ENCODE data around the gene MYL9. TPM values are rescaled to one million over a fixed set of nuclear protein-coding genes. Genes with fewer than 3 reads are reported as not detected.

MYL9 gene
- polyA plus RNA-seq, 1 donor (not counting 4 experiments of a cell fraction or from before 2014, with no cell fraction given): 1.7 TPM

GRCh38 chr20:36543184-36544133, 2.1 kb downstream of the MYL9 start:
- H3K27ac ChIP-seq (ENCODE audit: control insufficient read depth, insufficient read depth, low read length): no peak overlapping the region
- no peaks in the 10 kb centered on the region for H3K9me3 ChIP-seq (ENCODE audit: control insufficient read depth, low read depth, low read length)
- H3K9ac ChIP-seq (ENCODE audit: control insufficient read depth, extremely low read depth, insufficient read depth, low read length): no peak overlapping the region
- H3K36me3 ChIP-seq (ENCODE audit: control insufficient read depth in 2 of 2, extremely low read depth in 1 of 2, insufficient read depth in 2 of 2, low read length in 2 of 2): no peaks in the 10 kb centered on the region
- no peaks in the 10 kb centered on the region for H4K20me1 ChIP-seq (ENCODE audit: control insufficient read depth, extremely low read depth, insufficient read depth, low read length)
- TF ChIP-seq, protein P1, sequence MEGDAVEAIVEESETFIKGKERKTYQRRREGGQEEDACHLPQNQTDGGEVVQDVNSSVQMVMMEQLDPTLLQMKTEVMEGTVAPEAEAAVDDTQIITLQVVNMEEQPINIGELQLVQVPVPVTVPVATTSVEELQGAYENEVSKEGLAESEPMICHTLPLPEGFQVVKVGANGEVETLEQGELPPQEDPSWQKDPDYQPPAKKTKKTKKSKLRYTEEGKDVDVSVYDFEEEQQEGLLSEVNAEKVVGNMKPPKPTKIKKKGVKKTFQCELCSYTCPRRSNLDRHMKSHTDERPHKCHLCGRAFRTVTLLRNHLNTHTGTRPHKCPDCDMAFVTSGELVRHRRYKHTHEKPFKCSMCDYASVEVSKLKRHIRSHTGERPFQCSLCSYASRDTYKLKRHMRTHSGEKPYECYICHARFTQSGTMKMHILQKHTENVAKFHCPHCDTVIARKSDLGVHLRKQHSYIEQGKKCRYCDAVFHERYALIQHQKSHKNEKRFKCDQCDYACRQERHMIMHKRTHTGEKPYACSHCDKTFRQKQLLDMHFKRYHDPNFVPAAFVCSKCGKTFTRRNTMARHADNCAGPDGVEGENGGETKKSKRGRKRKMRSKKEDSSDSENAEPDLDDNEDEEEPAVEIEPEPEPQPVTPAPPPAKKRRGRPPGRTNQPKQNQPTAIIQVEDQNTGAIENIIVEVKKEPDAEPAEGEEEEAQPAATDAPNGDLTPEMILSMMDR (optimal IDR thresholded peaks at IDR 0.05 in 1 of 3, IDR thresholded peaks at IDR 0.05 in 1 of 3, conservative IDR thresholded peaks at IDR 0.05 in 1 of 3; ENCODE audit: extremely low read depth in 1 of 3, insufficient read depth in 2 of 3, low read length in 3 of 3): no peak
- no peak for TF ChIP-seq EZH2 (IDR thresholded peaks at IDR 0.05; ENCODE audit: low read length)
- FAIRE-seq: no peak
- no peaks in the 10 kb centered on the region for H3K79me2 ChIP-seq (ENCODE audit: control insufficient read depth, insufficient read depth, low read length)
- no peak overlapping the region for H3K4me3 ChIP-seq (ENCODE audit: control insufficient read depth in 2 of 3, extremely low read depth in 1 of 3, insufficient read depth in 2 of 3, low read depth in 1 of 3, low read length in 3 of 3)
- no peak overlapping the region for H3K4me2 ChIP-seq (ENCODE audit: control insufficient read depth, extremely low read depth, insufficient read depth, low read depth, low read length)
- no peak for DNase-seq (ENCODE audit: low read depth, low spot score)
- H3K9me1 ChIP-seq (ENCODE audit: control insufficient read depth, extremely low read depth, insufficient read depth, low read length): no peaks in the 10 kb centered on the region
- H2AFZ ChIP-seq (ENCODE audit: control insufficient read depth, low read length): no peak overlapping the region
- H3K4me1 ChIP-seq (ENCODE audit: control insufficient read depth, extremely low read depth, insufficient read depth, low read length): no peaks in the 10 kb centered on the region
- H3K27me3 ChIP-seq (ENCODE audit: control insufficient read depth, extremely low read depth, insufficient read depth, low read length): no peaks in the 10 kb centered on the region
- dilution Hi-C loops (cut with MboI; ENCODE audit: extremely low pct_ligation_motif_present, low sequenced_read_pairs): no loop called here

- Histone ChIP-seq H3K9me3 (ENCODE audit: control insufficient read depth, low read depth, low read length) (no peaks in the 10 kb centered on the region), H3K4me3 (ENCODE audit: control insufficient read depth in 2 of 3, extremely low read depth in 1 of 3, insufficient read depth in 2 of 3, low read depth in 1 of 3, low read length in 3 of 3) (no peak overlapping the region), H2AFZ (ENCODE audit: control insufficient read depth, low read length) (no peak overlapping the region), H3K4me2 (ENCODE audit: control insufficient read depth, extremely low read depth, insufficient read depth, low read depth, low read length) (no peak overlapping the region), H3K27me3 (ENCODE audit: control insufficient read depth, extremely low read depth, insufficient read depth, low read length) (no peaks in the 10 kb centered on the region), H3K9me1 (ENCODE audit: control insufficient read depth, extremely low read depth, insufficient read depth, low read length) (no peaks in the 10 kb centered on the region), H3K4me1 (ENCODE audit: control insufficient read depth, extremely low read depth, insufficient read depth, low read length) (no peaks in the 10 kb centered on the region), H4K20me1 (ENCODE audit: control insufficient read depth, extremely low read depth, insufficient read depth, low read length) (no peaks in the 10 kb centered on the region), H3K79me2 (ENCODE audit: control insufficient read depth, insufficient read depth, low read length) (no peaks in the 10 kb centered on the region), H3K9ac (ENCODE audit: control insufficient read depth, extremely low read depth, insufficient read depth, low read length) (no peak overlapping the region), H3K27ac (ENCODE audit: control insufficient read depth, insufficient read depth, low read length) (no peak overlapping the region), H3K36me3 (ENCODE audit: control insufficient read depth in 2 of 2, extremely low read depth in 1 of 2, insufficient read depth in 2 of 2, low read length in 2 of 2) (no peaks in the 10 kb centered on the region)
- TF ChIP-seq, protein P1 (optimal IDR thresholded peaks at IDR 0.05 in 1 of 3, IDR thresholded peaks at IDR 0.05 in 1 of 3, conservative IDR thresholded peaks at IDR 0.05 in 1 of 3; ENCODE audit: extremely low read depth in 1 of 3, insufficient read depth in 2 of 3, low read length in 3 of 3): no peak
- TF ChIP-seq EZH2 (IDR thresholded peaks at IDR 0.05; ENCODE audit: low read length): no peak
- dilution Hi-C loops (cut with MboI; ENCODE audit: extremely low pct_ligation_motif_present, low sequenced_read_pairs): no loop called here
- FAIRE-seq (no peak), DNase-seq (ENCODE audit: low read depth, low spot score) (no peak)
These were observed 3.1 kb downstream of the MYL9 start for GRCh38 chr20:36544134-36545018.

Data from keratinocyte (primary cell).